ENCODE measurements around the gene ZNF670. TPM values are rescaled to one million over a fixed set of nuclear protein-coding genes. Genes with fewer than 3 reads are reported as not detected.
A peak's percentile ranks its signal among the peaks of the same experiment; 100 is the strongest.
"Not testable (repeated sequence)": the region's sequence is repeated elsewhere in the genome, so short reads cannot be mapped to it uniquely, and the experiment has no call there.

Gene ZNF670
- 2.5 and 2.9 TPM in 2 replicates for total RNA-seq

DNA sequence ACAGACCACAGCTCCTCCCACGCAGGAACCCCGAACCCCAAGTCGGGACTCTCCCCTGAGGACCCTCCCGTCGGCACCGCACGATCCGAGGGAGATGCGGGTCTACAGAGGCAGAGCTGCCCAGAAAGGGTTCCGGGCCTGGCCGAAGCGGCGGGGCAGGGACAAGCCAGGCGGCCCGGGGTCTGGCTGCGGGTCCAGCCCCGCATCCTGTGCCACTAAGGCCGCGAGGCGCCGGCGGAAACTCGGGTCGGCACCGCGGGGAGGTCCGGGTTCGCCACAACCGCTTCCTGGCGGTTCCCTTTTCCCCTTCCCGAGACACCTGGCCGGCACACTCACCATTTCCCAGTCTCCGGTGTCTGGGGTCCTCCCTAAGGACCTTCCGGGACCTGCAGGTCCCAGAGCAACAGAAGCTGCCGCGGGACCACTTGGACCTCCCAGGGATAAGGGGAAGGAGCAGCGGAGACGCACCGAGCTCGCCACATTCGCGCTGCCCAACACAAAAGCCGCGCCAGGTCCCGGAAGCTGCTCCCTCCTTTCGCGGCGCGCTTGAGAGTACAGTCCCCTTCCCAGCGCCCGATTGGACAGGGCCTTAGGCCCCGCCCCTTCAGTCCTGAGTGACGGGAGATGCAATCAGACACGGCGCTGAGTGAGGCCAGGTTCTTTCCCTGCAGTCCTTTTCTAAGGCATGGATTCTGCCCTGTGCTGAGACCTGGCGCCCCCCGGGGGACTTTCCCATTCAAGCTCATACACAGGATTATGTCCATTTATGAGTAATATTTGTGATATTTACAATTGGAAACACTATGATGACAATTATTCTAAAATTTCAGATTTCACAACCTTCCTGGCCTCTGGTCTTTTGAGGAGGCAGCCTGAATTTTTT lies at the start of gene ZNF670:
Gene ZNF670 (minus strand): TSS at position 554 of the 883 bp plus-strand sequence. CDS start 215 bp downstream, at position 339.
- peak within 1 kb of the TSS; percentile 75 for H3K27ac Mint-ChIP-seq
- DNase-seq (ENCODE audit: low spot score): peak; percentile 81
- intact Hi-C loops (cut with micrococcal nuclease): loop anchor here (1.0 to 5.0 kb wide), 5 partner anchors 26 to 356 kb away; partner anchors contain the start of genes SCCPDH, ZNF496 and ZNF669
- H3K4me3 Mint-ChIP-seq: peak within 1 kb of the TSS; percentile 89
- H3K4me1 Mint-ChIP-seq (ENCODE audit: low read depth): peaks cover 25% of the 10 kb centered on the region
- peaks cover 2% of the 10 kb centered on the region for H3K27me3 Mint-ChIP-seq (ENCODE audit: insufficient read depth)
- H3K36me3 Mint-ChIP-seq (ENCODE audit: low read depth): no peaks in the 10 kb centered on the region
- peaks cover 14% of the 10 kb centered on the region for H3K9me3 Mint-ChIP-seq

DNA sequence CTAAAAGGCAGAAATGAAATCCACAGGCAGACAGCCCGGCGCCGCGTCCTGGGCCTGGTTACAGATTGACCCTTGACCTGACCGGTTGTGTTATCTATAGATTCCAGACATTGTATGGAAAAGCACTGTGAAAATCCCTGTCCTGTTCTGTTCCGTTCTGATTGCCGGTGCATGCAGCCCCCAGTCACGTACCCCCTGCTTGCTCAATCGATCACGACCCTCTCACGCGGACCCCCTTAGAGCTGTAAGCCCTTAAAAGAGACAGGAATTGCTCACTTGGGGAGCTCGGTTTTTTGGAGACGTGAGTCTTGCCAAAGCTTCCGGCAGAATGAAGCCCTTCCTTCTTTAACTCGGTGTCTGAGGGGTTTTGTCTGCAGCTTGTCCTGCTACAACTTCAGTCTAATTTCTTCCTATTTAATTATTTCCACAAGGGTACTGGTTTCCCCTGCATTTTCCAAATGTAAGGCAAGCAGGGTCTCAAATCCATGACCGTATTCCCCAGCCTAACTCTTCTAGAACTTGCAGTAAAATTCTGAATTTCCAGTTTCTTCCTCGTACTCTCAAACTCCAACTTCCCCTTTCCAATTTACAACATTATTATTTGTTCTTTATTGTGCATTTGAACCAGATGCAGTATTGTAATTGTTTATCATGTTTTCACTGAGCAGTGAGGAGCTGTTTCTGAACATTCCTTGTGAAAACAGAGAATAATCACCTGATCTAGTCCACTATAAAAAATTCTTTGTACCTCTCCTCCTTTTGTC lies 49.1 kb upstream of the ZNF670 start:
- H3K4me1 Mint-ChIP-seq (ENCODE audit: low read depth); intact Hi-C loops (cut with micrococcal nuclease); H3K36me3 Mint-ChIP-seq (ENCODE audit: low read depth); H3K27me3 Mint-ChIP-seq (ENCODE audit: insufficient read depth); DNase-seq (ENCODE audit: low spot score): not testable (repeated sequence)
- H3K4me3 Mint-ChIP-seq: peak overlapping the region; percentile 85
- peak overlapping the region; percentile 6 for H3K27ac Mint-ChIP-seq
- peaks cover 13% of the 10 kb centered on the region for H3K9me3 Mint-ChIP-seq

DNA sequence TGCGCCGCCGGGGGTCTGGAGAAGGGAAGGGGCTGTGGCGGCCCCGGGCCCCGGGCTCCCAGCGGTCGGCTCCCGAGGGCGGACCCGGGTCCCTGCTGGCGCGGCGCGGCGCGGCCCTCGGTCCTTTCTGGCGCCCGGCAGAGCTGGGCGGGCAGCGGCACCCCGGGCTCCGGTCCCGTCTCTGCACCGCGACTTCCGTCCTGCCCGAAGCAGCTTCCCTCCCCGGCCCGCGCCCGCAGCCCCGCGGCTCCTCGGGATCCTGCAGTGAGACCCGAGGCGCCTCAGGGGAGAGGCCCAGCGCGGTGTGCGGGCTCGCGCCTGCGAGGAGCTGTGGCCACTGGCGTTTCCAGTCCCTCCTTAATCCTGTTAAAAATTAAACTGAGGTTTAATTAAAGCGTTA lies 48.0 kb upstream of the ZNF670 start:
- not testable (repeated sequence) for H3K27ac Mint-ChIP-seq

DNA sequence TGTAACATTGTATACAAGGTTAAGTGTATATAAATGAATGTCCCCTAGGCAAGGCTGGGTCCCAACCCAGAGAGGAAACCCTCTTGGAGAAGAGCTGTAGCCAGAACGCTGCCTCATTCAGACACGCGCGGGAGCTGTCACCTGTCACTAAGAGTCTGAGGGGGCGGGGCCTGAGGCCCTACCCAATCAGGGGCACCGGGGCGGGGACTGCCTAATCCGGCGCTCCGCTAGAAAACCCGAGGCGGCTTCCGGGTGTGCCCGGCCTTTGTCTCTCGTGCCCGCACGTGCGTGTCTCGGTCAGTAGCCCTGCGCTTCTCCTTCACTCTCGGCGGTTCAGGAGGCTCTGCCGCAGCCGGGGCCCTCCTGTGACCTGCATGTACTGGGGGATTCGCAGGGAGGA lies 47.6 kb upstream of the ZNF670 start:
- H3K9me3 Mint-ChIP-seq; H3K27ac Mint-ChIP-seq; H3K36me3 Mint-ChIP-seq (ENCODE audit: low read depth); H3K27me3 Mint-ChIP-seq (ENCODE audit: insufficient read depth); H3K4me1 Mint-ChIP-seq (ENCODE audit: low read depth); intact Hi-C loops (cut with micrococcal nuclease); DNase-seq (ENCODE audit: low spot score); H3K4me3 Mint-ChIP-seq: not testable (repeated sequence)

More for the DNA sequence above, 48.0 kb upstream of the ZNF670 start:
- intact Hi-C loops (cut with micrococcal nuclease); H3K36me3 Mint-ChIP-seq (ENCODE audit: low read depth); H3K4me3 Mint-ChIP-seq; DNase-seq (ENCODE audit: low spot score); H3K4me1 Mint-ChIP-seq (ENCODE audit: low read depth); H3K27me3 Mint-ChIP-seq (ENCODE audit: insufficient read depth); H3K9me3 Mint-ChIP-seq: not testable (repeated sequence)

DNA sequence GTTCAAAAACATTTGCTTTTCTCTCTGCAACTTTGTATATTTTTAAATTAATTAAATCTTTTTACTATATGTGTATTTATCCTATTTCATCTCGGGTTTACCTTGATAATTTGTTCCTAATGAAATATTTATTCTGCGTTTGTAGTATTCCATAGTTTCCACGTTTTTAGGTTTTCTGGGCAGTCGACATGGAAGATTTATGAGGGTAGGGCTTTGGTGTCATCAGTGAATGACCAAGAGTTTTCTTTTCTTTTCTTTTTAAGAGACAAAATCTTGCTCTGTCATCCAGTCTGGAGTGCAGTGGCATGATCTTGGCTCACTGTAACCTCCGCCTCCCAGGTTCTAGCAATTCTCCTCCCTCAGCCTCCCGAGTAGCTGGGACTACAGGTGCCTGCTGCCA lies 42.8 kb upstream of the ZNF670 start:
- H3K4me1 Mint-ChIP-seq (ENCODE audit: low read depth): no peaks in the 10 kb centered on the region
- no peak for DNase-seq (ENCODE audit: low spot score)
- no peaks in the 10 kb centered on the region for H3K36me3 Mint-ChIP-seq (ENCODE audit: low read depth)
- H3K9me3 Mint-ChIP-seq: peaks cover 7% of the 10 kb centered on the region
- H3K4me3 Mint-ChIP-seq: no peak overlapping the region
- intact Hi-C loops (cut with micrococcal nuclease): no loop called here
- no peaks in the 10 kb centered on the region for H3K27me3 Mint-ChIP-seq (ENCODE audit: insufficient read depth)
- no peak overlapping the region for H3K27ac Mint-ChIP-seq

DNA sequence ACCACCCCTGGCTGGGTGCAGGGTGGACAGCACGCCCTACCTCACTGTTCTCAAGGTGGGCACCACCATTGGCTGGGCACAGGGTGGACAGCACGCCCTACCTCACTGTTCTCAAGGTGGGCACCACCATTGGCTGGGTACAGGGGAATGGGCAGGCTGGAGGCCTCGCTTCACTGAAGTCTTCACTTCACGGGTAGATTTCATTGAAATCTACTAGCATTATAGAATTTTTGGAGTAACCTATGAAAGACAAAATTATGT lies 41.7 kb upstream of the ZNF670 start:
- H3K4me3 Mint-ChIP-seq; H3K9me3 Mint-ChIP-seq; H3K27me3 Mint-ChIP-seq (ENCODE audit: insufficient read depth); DNase-seq (ENCODE audit: low spot score); H3K36me3 Mint-ChIP-seq (ENCODE audit: low read depth); H3K27ac Mint-ChIP-seq; intact Hi-C loops (cut with micrococcal nuclease); H3K4me1 Mint-ChIP-seq (ENCODE audit: low read depth): not testable (repeated sequence)

DNA sequence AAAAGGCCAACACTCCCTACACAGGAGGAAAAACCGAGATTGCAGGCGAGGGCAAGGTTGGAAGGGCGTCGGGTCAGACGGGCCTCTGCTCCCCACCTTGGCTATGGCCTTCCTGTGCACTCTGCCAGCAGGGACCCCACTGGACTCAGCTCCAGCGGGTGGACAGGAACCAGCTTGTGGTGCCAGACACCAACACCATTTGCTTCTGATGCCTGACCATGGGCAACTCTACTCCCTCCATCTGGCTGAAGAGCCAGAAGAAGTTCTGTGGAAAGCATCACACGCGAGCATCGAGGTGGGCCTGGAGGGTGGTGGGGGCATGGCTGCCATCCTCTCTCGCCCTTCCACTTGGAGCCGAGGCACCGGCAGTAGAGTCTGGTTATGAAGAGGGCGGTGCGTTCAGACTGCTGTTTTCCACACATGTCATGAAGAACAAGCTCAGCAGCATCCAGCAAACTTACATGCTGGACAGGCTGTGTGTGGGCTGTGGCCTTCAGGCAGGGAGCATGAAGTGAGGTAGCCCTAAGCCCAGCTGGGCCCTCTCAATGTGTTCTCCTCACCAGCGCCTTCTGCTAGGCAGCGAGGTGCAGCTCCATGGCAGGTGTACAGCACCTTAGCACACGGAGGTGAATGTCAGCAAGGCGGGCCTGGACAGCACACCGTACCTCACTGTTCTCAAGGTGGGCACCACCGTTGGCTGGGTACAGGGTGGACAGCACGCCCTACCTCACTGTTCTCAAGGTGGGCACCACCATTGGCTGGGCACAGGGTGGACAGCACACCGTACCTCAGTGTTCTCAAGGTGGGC lies 41.2 kb upstream of the ZNF670 start:
- no peak overlapping the region for H3K27ac Mint-ChIP-seq
- intact Hi-C loops (cut with micrococcal nuclease): no loop called here
- no peak for DNase-seq (ENCODE audit: low spot score)
- H3K36me3 Mint-ChIP-seq (ENCODE audit: low read depth): peaks cover 1% of the 10 kb centered on the region
- H3K4me1 Mint-ChIP-seq (ENCODE audit: low read depth): no peaks in the 10 kb centered on the region
- peaks cover 1% of the 10 kb centered on the region for H3K27me3 Mint-ChIP-seq (ENCODE audit: insufficient read depth)
- H3K4me3 Mint-ChIP-seq: no peak overlapping the region
- H3K9me3 Mint-ChIP-seq: peaks cover 7% of the 10 kb centered on the region

DNA sequence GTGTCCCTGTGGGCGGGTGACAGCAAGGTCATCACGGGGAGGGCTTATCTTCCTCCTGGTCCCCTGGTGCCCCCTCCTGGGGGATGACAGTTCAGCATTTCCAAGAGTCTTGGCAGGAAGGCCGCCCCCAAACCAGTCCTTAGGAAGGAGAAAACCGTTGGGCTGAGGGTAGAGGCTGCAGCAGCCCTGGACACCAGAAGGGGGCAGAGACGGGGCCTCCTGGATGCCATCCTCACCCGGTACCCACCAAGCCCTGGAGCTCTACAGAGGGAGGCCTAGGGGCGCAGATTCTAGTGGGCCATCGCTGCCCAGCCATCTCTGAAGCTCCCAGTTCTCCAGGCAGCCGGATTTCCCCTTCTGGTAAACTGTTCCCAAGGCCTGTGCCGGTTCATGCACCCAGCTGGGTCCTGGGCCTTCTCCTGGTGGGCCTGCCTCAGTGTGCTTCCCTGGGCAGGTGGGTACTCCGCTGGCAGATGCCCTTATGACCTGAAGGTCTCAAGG lies 40.4 kb upstream of the ZNF670 start:
- H3K9me3 Mint-ChIP-seq: peaks cover 7% of the 10 kb centered on the region
- no peak for DNase-seq (ENCODE audit: low spot score)

DNA sequence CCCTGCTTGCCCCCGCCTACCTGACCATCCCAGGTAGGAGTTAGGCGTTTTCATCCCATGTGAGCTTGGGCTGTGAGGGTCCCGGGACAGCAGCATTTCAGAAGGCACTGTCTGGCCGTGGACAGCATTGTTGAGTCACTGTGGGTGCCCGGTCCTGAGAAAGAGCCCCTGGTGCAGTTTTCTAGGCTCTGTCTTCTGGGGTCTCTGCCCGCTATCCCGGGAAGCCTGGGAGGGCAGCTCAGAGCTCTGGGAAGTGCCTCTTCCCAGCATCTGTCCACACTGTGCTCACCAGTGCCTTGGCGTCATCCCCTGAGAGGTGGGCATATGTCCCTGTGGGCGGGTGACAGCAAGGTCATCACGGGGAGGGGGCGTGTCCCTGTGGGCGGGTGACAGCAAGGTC lies 36.9 kb upstream of the ZNF670 start:
- H3K4me3 Mint-ChIP-seq: no peak overlapping the region
- intact Hi-C loops (cut with micrococcal nuclease): no loop called here

More for the DNA sequence above, 40.4 kb upstream of the ZNF670 start:
- intact Hi-C loops (cut with micrococcal nuclease): no loop called here
- Mint-ChIP-seq H3K36me3 (ENCODE audit: low read depth) (peaks cover 1% of the 10 kb centered on the region), H3K27ac (no peak overlapping the region), H3K4me3 (no peak overlapping the region), H3K27me3 (ENCODE audit: insufficient read depth) (peaks cover 3% of the 10 kb centered on the region), H3K4me1 (ENCODE audit: low read depth) (no peaks in the 10 kb centered on the region)

DNA sequence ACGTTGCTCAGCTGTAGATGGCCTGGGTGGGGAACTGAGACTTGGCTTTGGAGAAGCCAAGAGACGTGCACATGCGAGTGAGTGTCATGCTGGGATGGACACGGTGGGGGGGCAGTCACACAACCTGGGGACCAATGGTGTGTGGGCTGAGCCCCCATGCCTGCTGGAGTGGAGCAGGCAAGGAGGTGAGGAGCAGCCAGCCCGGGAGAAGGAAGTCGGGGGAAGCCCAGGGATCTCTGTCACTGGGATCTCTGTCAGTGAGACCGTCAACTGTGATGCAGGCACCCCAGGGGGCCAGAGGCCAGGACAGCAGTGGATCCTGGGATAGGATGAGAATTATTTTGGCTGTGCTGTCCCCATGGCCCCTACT lies 36.5 kb upstream of the ZNF670 start:
- Mint-ChIP-seq H3K9me3 (no peaks in the 10 kb centered on the region), H3K27ac (no peak overlapping the region), H3K4me1 (ENCODE audit: low read depth) (peaks cover 6% of the 10 kb centered on the region), H3K4me3 (no peak overlapping the region), H3K27me3 (ENCODE audit: insufficient read depth) (peaks cover 18% of the 10 kb centered on the region), H3K36me3 (ENCODE audit: low read depth) (peaks cover 3% of the 10 kb centered on the region)
- no peak for DNase-seq (ENCODE audit: low spot score)
- intact Hi-C loops (cut with micrococcal nuclease): no loop called here

More for the DNA sequence above, 36.9 kb upstream of the ZNF670 start:
- no peak for DNase-seq (ENCODE audit: low spot score)
- H3K27me3 Mint-ChIP-seq (ENCODE audit: insufficient read depth): peaks cover 17% of the 10 kb centered on the region
- H3K9me3 Mint-ChIP-seq: no peaks in the 10 kb centered on the region
- H3K36me3 Mint-ChIP-seq (ENCODE audit: low read depth): peaks cover 3% of the 10 kb centered on the region
- peaks cover 5% of the 10 kb centered on the region for H3K4me1 Mint-ChIP-seq (ENCODE audit: low read depth)
- H3K27ac Mint-ChIP-seq: no peak overlapping the region

DNA sequence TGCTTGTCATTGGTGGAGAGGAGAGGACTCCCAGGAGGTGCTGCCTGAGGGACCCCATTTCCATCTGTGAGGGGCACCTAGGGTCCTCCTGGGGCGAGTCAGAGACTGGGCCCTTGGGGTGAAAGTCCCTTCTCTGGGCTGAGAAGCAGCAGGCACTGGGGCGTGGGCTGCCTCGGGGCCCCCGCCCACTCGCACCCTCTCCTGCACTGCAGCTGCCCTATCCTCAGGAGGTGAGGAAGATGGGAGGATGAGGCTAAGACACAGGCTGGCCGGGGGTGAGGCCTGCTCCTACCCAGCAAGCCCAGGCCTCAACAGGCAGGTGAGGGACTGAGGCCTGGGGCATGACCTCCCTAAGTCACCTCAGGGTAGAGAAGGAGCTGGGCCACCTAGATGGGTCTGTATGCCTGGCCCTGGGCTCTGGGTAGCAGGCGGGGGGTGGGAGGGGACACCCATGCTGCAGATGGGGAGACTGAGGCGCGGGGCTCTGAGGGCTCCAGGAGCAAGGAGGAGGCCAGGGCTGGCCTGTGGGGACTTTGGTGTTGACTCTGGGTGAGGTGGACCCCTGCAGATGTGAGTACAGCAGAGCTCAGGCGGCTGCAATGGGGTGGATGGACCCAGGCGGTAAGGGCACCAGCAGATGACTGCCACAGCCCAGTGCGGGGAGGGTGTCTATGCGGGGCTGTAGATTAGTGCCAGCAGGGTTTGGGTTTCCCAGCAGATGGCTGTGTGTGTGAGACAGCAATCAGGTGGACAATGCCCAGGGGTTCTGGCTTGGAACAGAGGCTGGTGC lies 35.9 kb upstream of the ZNF670 start:
- Mint-ChIP-seq H3K4me3 (no peak overlapping the region), H3K4me1 (ENCODE audit: low read depth) (peaks cover 6% of the 10 kb centered on the region), H3K9me3 (peaks cover 2% of the 10 kb centered on the region), H3K36me3 (ENCODE audit: low read depth) (peaks cover 3% of the 10 kb centered on the region), H3K27me3 (ENCODE audit: insufficient read depth) (peaks cover 24% of the 10 kb centered on the region), H3K27ac (no peak overlapping the region)
- intact Hi-C loops (cut with micrococcal nuclease): no loop called here
- no peak for DNase-seq (ENCODE audit: low spot score)

DNA sequence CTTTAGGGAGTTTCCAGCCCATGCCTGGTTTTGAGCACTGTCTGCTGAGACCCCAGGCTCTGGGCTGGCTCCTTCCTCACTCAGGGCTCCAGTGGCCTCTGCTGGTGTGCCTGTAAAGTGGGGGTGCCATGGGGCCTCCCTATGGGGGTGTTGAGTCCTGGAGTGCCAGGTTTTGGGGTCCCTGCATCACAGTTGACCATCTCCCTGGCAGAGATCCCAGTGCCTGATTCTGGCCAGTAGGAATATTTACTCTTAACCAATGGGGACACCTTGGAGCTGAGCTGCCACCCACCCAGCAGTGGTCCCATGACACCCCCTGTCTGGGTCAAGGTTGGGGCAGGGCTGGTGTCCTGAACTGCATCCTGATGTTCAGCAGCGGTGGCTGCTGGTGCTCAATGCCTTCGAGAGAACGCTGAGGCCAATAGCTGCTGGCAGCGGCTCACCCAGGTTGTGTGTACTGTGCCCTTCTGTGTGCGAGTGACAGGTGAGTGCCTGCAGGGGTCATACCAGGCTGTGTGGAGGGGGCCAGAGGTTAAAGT lies 35.2 kb upstream of the ZNF670 start:
- Mint-ChIP-seq H3K9me3 (peaks cover 5% of the 10 kb centered on the region), H3K4me1 (ENCODE audit: low read depth) (peaks cover 6% of the 10 kb centered on the region), H3K27me3 (ENCODE audit: insufficient read depth) (peaks cover 29% of the 10 kb centered on the region), H3K36me3 (ENCODE audit: low read depth) (peaks cover 3% of the 10 kb centered on the region), H3K4me3 (no peak overlapping the region), H3K27ac (no peak overlapping the region)
- intact Hi-C loops (cut with micrococcal nuclease): no loop called here
- no peak for DNase-seq (ENCODE audit: low spot score)
